Keratinocyte (primary cell): Measurements from ENCODE around the gene RCCD1. TPM values are rescaled to one million over a fixed set of nuclear protein-coding genes. Genes with fewer than 3 reads are reported as not detected.

Experiments used
- DNase-seq: peaks from one replicate; pipeline ENCODE4 v3.0.0-alpha.2; 2011; ENCODE audit warnings: low read depth, missing footprints, low spot score
- FAIRE-seq: peaks from 2 replicates; lab custom pipeline; 2011; peaks lifted over from hg19 to GRCh38; lab: Jason Lieb, UNC
- H2AFZ ChIP-seq: 2 replicates; pipeline ENCODE4 v1.6.0; 2012; ENCODE audit warnings: low read length, control low read depth, inconsistent platforms; ENCODE audit not compliant: control insufficient read depth
- H3K27ac ChIP-seq: 2 replicates; pipeline ENCODE4 v1.5.1; 2011; ENCODE audit warnings: low read length; ENCODE audit not compliant: control insufficient read depth, insufficient read depth
- H3K27me3 ChIP-seq: 3 replicates; pipeline ENCODE4 v1.6.0; 2011; ENCODE audit warnings: low read length; ENCODE audit not compliant: control insufficient read depth, insufficient read depth; ENCODE audit errors: extremely low read depth
- H3K36me3 ChIP-seq, 2 experiments: 2 replicates in 1 of 2; 3 replicates in 1 of 2; pipeline ENCODE4 v1.5.1; 2011; ENCODE audit warnings: low read length in 2 of 2, mild to moderate bottlenecking in 1 of 2; ENCODE audit not compliant: control insufficient read depth in 2 of 2, insufficient read depth in 2 of 2; ENCODE audit errors: extremely low read depth in 1 of 2
- H3K4me1 ChIP-seq: 3 replicates; pipeline ENCODE4 v1.5.1; 2011; ENCODE audit warnings: low read length; ENCODE audit not compliant: control insufficient read depth, insufficient read depth; ENCODE audit errors: extremely low read depth
- H3K4me2 ChIP-seq: 3 replicates; pipeline ENCODE4 v1.6.0; 2011; ENCODE audit warnings: low read depth, low read length; ENCODE audit not compliant: control insufficient read depth, insufficient read depth; ENCODE audit errors: extremely low read depth
- H3K4me3 ChIP-seq, 3 experiments: fragments of 200-600 bp in 1 of 3; sonication (generic) in 1 of 3; 2 replicates in 2 of 3; 3 replicates in 1 of 3; pipeline ENCODE4 v1.5.1; 2011 to 2016; ENCODE audit warnings: low read length in 3 of 3, mild to moderate bottlenecking in 3 of 3, control low read depth in 2 of 3, inconsistent platforms in 1 of 3, low read depth in 1 of 3, mixed read lengths in 1 of 3, mixed run types in 1 of 3, moderate library complexity in 1 of 3; ENCODE audit not compliant: control insufficient read depth in 2 of 3, insufficient read depth in 2 of 3; ENCODE audit errors: extremely low read depth in 1 of 3
- H3K79me2 ChIP-seq: 2 replicates; pipeline ENCODE4 v1.6.0; 2012; ENCODE audit warnings: low read length; ENCODE audit not compliant: control insufficient read depth, insufficient read depth
- H3K9ac ChIP-seq: 3 replicates; pipeline ENCODE4 v1.6.0; 2011; ENCODE audit warnings: low read length; ENCODE audit not compliant: control insufficient read depth, insufficient read depth; ENCODE audit errors: extremely low read depth
- H3K9me1 ChIP-seq: 3 replicates; pipeline ENCODE4 v1.6.0; 2011; ENCODE audit warnings: low read length; ENCODE audit not compliant: control insufficient read depth, insufficient read depth; ENCODE audit errors: extremely low read depth
- H3K9me3 ChIP-seq: 2 replicates; pipeline ENCODE4 v1.5.1; 2012; ENCODE audit warnings: low read depth, low read length; ENCODE audit not compliant: control insufficient read depth
- H4K20me1 ChIP-seq: 3 replicates; pipeline ENCODE4 v1.6.0; 2011; ENCODE audit warnings: low read length; ENCODE audit not compliant: control insufficient read depth, insufficient read depth; ENCODE audit errors: extremely low read depth
- CTCF ChIP-seq, 3 experiments: IDR thresholded peaks in 1 of 3; conservative IDR thresholded peaks in 1 of 3; optimal IDR thresholded peaks in 1 of 3; 2 replicates in 2 of 3; 3 replicates in 1 of 3; pipeline versions ENCODE3 to v1.5.1; 2011; ENCODE audit warnings: low read length in 3 of 3, mild to moderate bottlenecking in 3 of 3, moderate library complexity in 2 of 3, control low read depth in 1 of 3, inconsistent platforms in 1 of 3; ENCODE audit not compliant: insufficient read depth in 2 of 3; ENCODE audit errors: extremely low read depth in 1 of 3
- EZH2 ChIP-seq: IDR thresholded peaks from one replicate; pipeline ENCODE4 v1.6.1; 2012; ENCODE audit warnings: inconsistent platforms, mild to moderate bottlenecking, low read length, moderate library complexity
- dilution Hi-C: fragments of 300-500 bp; cut with MboI; formaldehyde crosslinking; loops from one replicate; pipeline ENCODE4 v1.7.0; 2020; ENCODE audit warnings: low sequenced_read_pairs; ENCODE audit not compliant: extremely low pct_ligation_motif_present
- polyA plus RNA-seq, 5 experiments: library from polyadenylated mRNA; depleted of rRNA in 3 of 5; stranded (reverse) in 3 of 5; stranded (forward) in 1 of 5; unstranded in 1 of 5; fragments of >200 nt; gene quantifications; 1 replicate in 1 of 5; 2 replicates in 3 of 5; 3 replicates in 1 of 5; pipeline versions ENCODE4 v1.2.1 to v1.2.3, GENCODE V29; 2011 to 2012; ENCODE audit warnings: missing spikeins in 2 of 5, low read depth in 1 of 5, low replicate concordance in 1 of 5

The RCCD1 gene
- polyA plus RNA-seq, 1 donor (not counting 4 experiments of a cell fraction or from before 2014, with no cell fraction given), result 7.8 TPM

- Histone ChIP-seq H3K4me1 (peaks cover 7% of the 10 kb centered on the region), H3K9me3 (no peaks in the 10 kb centered on the region), H2AFZ (peak overlapping the region; percentile 14), H3K27ac (no peak overlapping the region), H3K9me1 (no peaks in the 10 kb centered on the region), H3K4me2 (peak overlapping the region; percentile 53), H3K9ac (no peak overlapping the region), H3K4me3 (no peak overlapping the region), H3K79me2 (peaks cover 75% of the 10 kb centered on the region), H3K27me3 (no peaks in the 10 kb centered on the region), H4K20me1 (no peaks in the 10 kb centered on the region), H3K36me3 (no peaks in the 10 kb centered on the region)
- dilution Hi-C loops, result no loop called here
- no peak for DNase-seq
- FAIRE-seq, result no peak
- TF ChIP-seq EZH2 (no peak), CTCF (optimal IDR thresholded peaks at IDR 0.05 in 1 of 3, IDR thresholded peaks at IDR 0.05 in 1 of 3, conservative IDR thresholded peaks at IDR 0.05 in 1 of 3; ENCODE audit: extremely low read depth in 1 of 3, insufficient read depth in 2 of 3, low read length in 3 of 3) (no peak)
Measured at GRCh38 chr15:90991587-90992285, 37.1 kb downstream of the RCCD1 start.

- dilution Hi-C loops, result no loop called here
- H3K4me2 ChIP-seq, result peak overlapping the region; percentile 90
- no peaks in the 10 kb centered on the region for H4K20me1 ChIP-seq
- H3K79me2 ChIP-seq, result peaks cover 52% of the 10 kb centered on the region
- peak overlapping the region; percentile 86 for H3K9ac ChIP-seq
- DNase-seq (no peak), FAIRE-seq (no peak)
- H3K36me3 ChIP-seq, result peaks cover 5 to 9% of the 10 kb centered on the region in 2 experiments
- H3K4me3 ChIP-seq, result peak overlapping the region; percentile 67 to 96 (median 89)
- H3K27me3 ChIP-seq, result no peaks in the 10 kb centered on the region
- no peaks in the 10 kb centered on the region for H3K9me3 ChIP-seq
- H3K4me1 ChIP-seq, result peaks cover 4% of the 10 kb centered on the region
- peak overlapping the region; percentile 84 for H3K27ac ChIP-seq
- no peak for TF ChIP-seq CTCF (optimal IDR thresholded peaks at IDR 0.05 in 1 of 3, IDR thresholded peaks at IDR 0.05 in 1 of 3, conservative IDR thresholded peaks at IDR 0.05 in 1 of 3; ENCODE audit: extremely low read depth in 1 of 3, insufficient read depth in 2 of 3, low read length in 3 of 3)
- TF ChIP-seq EZH2, result no peak
- peak overlapping the region; percentile 84 for H2AFZ ChIP-seq
- H3K9me1 ChIP-seq, result no peaks in the 10 kb centered on the region
Measured at GRCh38 chr15:90994059-90994416, 39.4 kb downstream of the RCCD1 start.
